GM23338 (cell line): ENCODE data around the gene CHCHD6. TPM values are rescaled to one million over a fixed set of nuclear protein-coding genes. Genes with fewer than 3 reads are reported as not detected.
"Not testable (repeated sequence)": the region's sequence is repeated elsewhere in the genome, so short reads cannot be mapped to it uniquely, and the experiment has no call there.

Experiments used
- ATAC-seq: fragments of 200-7000 bp; cut with Tn5 transposase; 3 replicates; pipeline ENCODE4 v1.9.1; 2020
- DNase-seq: peaks from one replicate; pipeline ENCODE4 v3.0.0-alpha.2; 2015; ENCODE audit warnings: low spot score
- H2AFZ ChIP-seq: fragments of 200-600 bp; sonication (generic); 2 replicates; pipeline ENCODE4 v1.8.0; 2016; ENCODE audit warnings: antibody characterized with exemption, mild to moderate bottlenecking, moderate library complexity
- H3F3A ChIP-seq: fragments of 200-600 bp; sonication (generic); replicated peaks from 2 replicates; pipeline ENCODE4 v1.8.0; 2017; ENCODE audit warnings: antibody characterized with exemption, mixed run types, low read depth
- H3K27ac ChIP-seq: fragments of 200-600 bp; sonication (generic); 2 replicates; pipeline ENCODE4 v1.6.1; 2016; ENCODE audit warnings: low read depth
- H3K27me3 ChIP-seq: fragments of 200-600 bp; sonication (generic); 2 replicates; pipeline ENCODE4 v1.8.0; 2016; ENCODE audit warnings: mild to moderate bottlenecking, mixed run types, moderate library complexity; ENCODE audit not compliant: insufficient read depth
- H3K36me3 ChIP-seq: fragments of 200-600 bp; sonication (generic); 2 replicates; pipeline ENCODE4 v1.8.0; 2016; ENCODE audit warnings: mild to moderate bottlenecking; ENCODE audit not compliant: insufficient read depth
- H3K4me1 ChIP-seq: fragments of 200-600 bp; sonication (generic); 2 replicates; pipeline ENCODE4 v1.8.0; 2016; ENCODE audit warnings: mild to moderate bottlenecking, moderate library complexity; ENCODE audit not compliant: insufficient read depth
- H3K4me2 ChIP-seq: fragments of 200-600 bp; sonication (generic); 2 replicates; pipeline ENCODE4 v1.7.1; 2017; ENCODE audit warnings: mixed run types
- H3K4me3 ChIP-seq: fragments of 200-600 bp; sonication (generic); 2 replicates; pipeline ENCODE4 v1.6.1; 2016; ENCODE audit warnings: mixed run types
- H3K79me2 ChIP-seq: fragments of 200-600 bp; sonication (generic); replicated peaks from 2 replicates; pipeline ENCODE4 v1.8.0; 2017; ENCODE audit warnings: mild to moderate bottlenecking; ENCODE audit not compliant: insufficient read depth
- H3K9me2 ChIP-seq: fragments of 200-600 bp; sonication (generic); 2 replicates; pipeline ENCODE4 v1.8.0; 2017; ENCODE audit not compliant: insufficient read depth
- H4K20me1 ChIP-seq: fragments of 200-600 bp; sonication (generic); replicated peaks from 2 replicates; pipeline ENCODE4 v1.8.0; 2017; ENCODE audit warnings: mild to moderate bottlenecking; ENCODE audit not compliant: insufficient read depth
- H3K27ac Mint-ChIP-seq: 2 replicates; pipeline ENCODE4 v1.8.0; 2020; ENCODE audit warnings: inconsistent platforms, mild to moderate bottlenecking, moderate library complexity, mixed read lengths
- H3K27me3 Mint-ChIP-seq: 3 replicates; pipeline ENCODE4 v1.8.0; 2022; ENCODE audit warnings: low read depth, mild to moderate bottlenecking, moderate library complexity, mixed read lengths, inconsistent platforms; ENCODE audit not compliant: insufficient read depth, poor library complexity
- H3K36me3 Mint-ChIP-seq: 3 replicates; pipeline ENCODE4 v1.8.0; 2021; ENCODE audit warnings: low read depth, mild to moderate bottlenecking, inconsistent platforms, moderate library complexity, mixed read lengths
- H3K4me1 Mint-ChIP-seq: 3 replicates; pipeline ENCODE4 v1.8.0; 2020; ENCODE audit warnings: mild to moderate bottlenecking, inconsistent platforms, mixed read lengths
- H3K4me3 Mint-ChIP-seq: 3 replicates; pipeline ENCODE4 v1.8.0; 2021; ENCODE audit warnings: moderate library complexity, mild to moderate bottlenecking, inconsistent platforms, mixed read lengths
- H3K9me3 Mint-ChIP-seq: 3 replicates; pipeline ENCODE4 v1.8.0; 2020; ENCODE audit warnings: moderate library complexity, mild to moderate bottlenecking, inconsistent platforms, mixed read lengths
- CREB1 ChIP-seq: fragments of 250-450 bp; sonication (Bioruptor Pico); IDR thresholded peaks from 2 replicates; pipeline ENCODE4 v1.5.0; 2020; ENCODE audit warnings: low read depth, mild to moderate bottlenecking, moderate library complexity
- JUNB ChIP-seq: IDR thresholded peaks from one replicate; pipeline ENCODE4 v1.6.1; 2016; ENCODE audit warnings: antibody characterized with exemption; ENCODE audit not compliant: unreplicated experiment
- NANOG ChIP-seq: IDR thresholded peaks from 2 replicates; pipeline ENCODE4 v1.6.1; 2016; ENCODE audit warnings: antibody characterized with exemption, borderline replicate concordance
- POLR2AphosphoS5 ChIP-seq: IDR thresholded peaks from 2 replicates; pipeline ENCODE4 v1.6.1; 2016; ENCODE audit warnings: antibody characterized with exemption, low read depth
- ZNF114 ChIP-seq: fragments of 250-450 bp; sonication (Bioruptor Pico); IDR thresholded peaks from 2 replicates; pipeline ENCODE4 v1.5.0; 2020; ENCODE audit warnings: mild to moderate bottlenecking, moderate library complexity
- ZNF331 ChIP-seq: fragments of 250-450 bp; sonication (Bioruptor Pico); IDR thresholded peaks from 2 replicates; pipeline ENCODE4 v1.5.0; 2020; ENCODE audit warnings: low read depth, mild to moderate bottlenecking, moderate library complexity
- polyA plus RNA-seq: library from polyadenylated mRNA; unstranded; fragments of >200 nt; fragmentation: Nextera tagmentation; extraction: Ambion mirVana; gene quantifications from 2 replicates; pipeline ENCODE4 v1.2.1, GENCODE V29; 2016
- total RNA-seq: library from RNA; depleted of rRNA; stranded (reverse); fragments of >200 nt; shearing (Covaris generic); gene quantifications from 2 replicates; pipeline ENCODE4 v1.2.3, GENCODE V29; 2014
- TF ChIP-seq, protein P1 (sequence below): fragments of 250-450 bp; sonication (Bioruptor Pico); IDR thresholded peaks from 2 replicates; pipeline ENCODE4 v1.5.0; 2020; ENCODE audit warnings: mild to moderate bottlenecking, moderate library complexity
- TF ChIP-seq, protein P2 (sequence below): IDR thresholded peaks from one replicate; pipeline ENCODE4 v1.6.1; 2018; ENCODE audit warnings: antibody characterized with exemption; ENCODE audit not compliant: unreplicated experiment
- TF ChIP-seq, protein P3 (sequence below): IDR thresholded peaks from 2 replicates; pipeline ENCODE4 v1.6.1; 2016; ENCODE audit warnings: antibody characterized with exemption
- TF ChIP-seq, protein P4 (sequence below), 2 experiments: fragments of 200-600 bp in 1 of 2; sonication (generic) in 1 of 2; conservative IDR thresholded peaks; 2 replicates each; pipeline versions ENCODE4 v1.5.1 to v1.6.1; 2016 to 2017; ENCODE audit warnings: antibody characterized with exemption in 2 of 2, low read depth in 2 of 2, mild to moderate bottlenecking in 2 of 2, moderate library complexity in 1 of 2

CHCHD6 gene
- total and polyA plus RNA-seq, 2 experiments from 2014 or later, result 28.8 to 43.0 TPM

DNA sequence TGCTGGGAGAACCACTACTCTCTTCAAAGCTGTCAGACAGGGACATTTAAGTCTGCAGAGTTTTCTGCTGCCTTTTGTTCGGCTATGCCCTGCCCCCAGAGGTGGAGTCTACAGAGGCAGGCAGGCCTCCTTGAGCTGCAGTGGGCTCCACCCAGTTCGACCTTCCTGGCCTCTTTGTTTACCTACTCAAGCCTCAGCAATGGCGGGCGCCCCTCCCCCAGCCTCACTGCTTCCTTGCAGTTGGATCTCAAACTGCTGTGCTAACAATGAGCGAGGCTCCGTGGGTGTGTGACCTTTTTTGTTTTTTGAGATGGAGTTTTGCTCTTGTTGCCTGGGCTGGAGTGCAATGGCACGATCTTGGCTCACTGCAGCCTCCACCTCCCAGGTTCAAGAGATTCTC, 87.3 kb downstream of the CHCHD6 start:
- H3K4me3 Mint-ChIP-seq, DNase-seq, H3K27ac ChIP-seq, ATAC-seq, H3K4me1 Mint-ChIP-seq, H3K9me2 ChIP-seq, H2AFZ ChIP-seq, H3K27ac Mint-ChIP-seq, H4K20me1 ChIP-seq, H3K27me3 ChIP-seq, H3K36me3 ChIP-seq, H3F3A ChIP-seq, H3K27me3 Mint-ChIP-seq, H3K4me2 ChIP-seq, H3K4me1 ChIP-seq, H3K4me3 ChIP-seq: not testable (repeated sequence)
- peaks cover 30% of the 10 kb centered on the region; the same call in 2 of the 3 replicates for H3K36me3 Mint-ChIP-seq
- H3K79me2 ChIP-seq, result peaks cover 22% of the 10 kb centered on the region; the same call in 1 of the 2 replicates
- H3K9me3 Mint-ChIP-seq, result peaks cover 35% of the 10 kb centered on the region

DNA sequence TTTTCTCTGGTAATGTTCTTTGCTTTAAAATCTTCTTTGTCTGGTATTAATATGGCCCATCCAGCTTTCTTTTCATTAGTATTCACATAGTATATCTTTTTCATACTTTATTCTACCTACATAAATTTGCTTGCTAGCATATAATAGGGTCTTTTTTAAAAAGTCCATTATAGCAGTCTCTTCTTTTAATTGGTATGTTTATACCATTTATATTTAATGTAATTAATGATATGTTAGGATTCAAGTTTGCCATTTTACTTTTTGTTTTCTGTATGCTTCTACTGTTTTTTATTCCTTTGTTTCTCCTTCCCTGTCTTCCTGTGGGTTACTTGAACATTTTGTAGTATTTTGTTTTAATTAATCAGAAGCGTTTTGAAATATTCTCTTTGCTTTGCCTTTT, 89.0 kb downstream of the CHCHD6 start:
- no peaks in the 10 kb centered on the region for H3K9me2 ChIP-seq
- Mint-ChIP-seq H3K27me3 (no peaks in the 10 kb centered on the region), H3K4me1 (peaks cover 8% of the 10 kb centered on the region; the same call in 2 of the 3 replicates), H3K9me3 (peaks cover 40% of the 10 kb centered on the region), H3K4me3 (no peak overlapping the region), H3K27ac (no peak overlapping the region), H3K36me3 (peaks cover 39% of the 10 kb centered on the region)
- peaks cover 22% of the 10 kb centered on the region; the same call in 1 of the 2 replicates for H3K79me2 ChIP-seq
- no peaks in the 10 kb centered on the region for H3F3A ChIP-seq
- no peaks in the 10 kb centered on the region for H3K36me3 ChIP-seq
- no peak overlapping the region for H3K4me2 ChIP-seq
- no peaks in the 10 kb centered on the region for H4K20me1 ChIP-seq
- no peaks in the 10 kb centered on the region for H3K27me3 ChIP-seq
- DNase-seq, result no peak
- no peak overlapping the region for H2AFZ ChIP-seq
- no peak for ATAC-seq
- H3K27ac ChIP-seq, result no peak overlapping the region
- H3K4me3 ChIP-seq, result no peak overlapping the region
- H3K4me1 ChIP-seq, result no peaks in the 10 kb centered on the region
- TF ChIP-seq, protein P1, sequence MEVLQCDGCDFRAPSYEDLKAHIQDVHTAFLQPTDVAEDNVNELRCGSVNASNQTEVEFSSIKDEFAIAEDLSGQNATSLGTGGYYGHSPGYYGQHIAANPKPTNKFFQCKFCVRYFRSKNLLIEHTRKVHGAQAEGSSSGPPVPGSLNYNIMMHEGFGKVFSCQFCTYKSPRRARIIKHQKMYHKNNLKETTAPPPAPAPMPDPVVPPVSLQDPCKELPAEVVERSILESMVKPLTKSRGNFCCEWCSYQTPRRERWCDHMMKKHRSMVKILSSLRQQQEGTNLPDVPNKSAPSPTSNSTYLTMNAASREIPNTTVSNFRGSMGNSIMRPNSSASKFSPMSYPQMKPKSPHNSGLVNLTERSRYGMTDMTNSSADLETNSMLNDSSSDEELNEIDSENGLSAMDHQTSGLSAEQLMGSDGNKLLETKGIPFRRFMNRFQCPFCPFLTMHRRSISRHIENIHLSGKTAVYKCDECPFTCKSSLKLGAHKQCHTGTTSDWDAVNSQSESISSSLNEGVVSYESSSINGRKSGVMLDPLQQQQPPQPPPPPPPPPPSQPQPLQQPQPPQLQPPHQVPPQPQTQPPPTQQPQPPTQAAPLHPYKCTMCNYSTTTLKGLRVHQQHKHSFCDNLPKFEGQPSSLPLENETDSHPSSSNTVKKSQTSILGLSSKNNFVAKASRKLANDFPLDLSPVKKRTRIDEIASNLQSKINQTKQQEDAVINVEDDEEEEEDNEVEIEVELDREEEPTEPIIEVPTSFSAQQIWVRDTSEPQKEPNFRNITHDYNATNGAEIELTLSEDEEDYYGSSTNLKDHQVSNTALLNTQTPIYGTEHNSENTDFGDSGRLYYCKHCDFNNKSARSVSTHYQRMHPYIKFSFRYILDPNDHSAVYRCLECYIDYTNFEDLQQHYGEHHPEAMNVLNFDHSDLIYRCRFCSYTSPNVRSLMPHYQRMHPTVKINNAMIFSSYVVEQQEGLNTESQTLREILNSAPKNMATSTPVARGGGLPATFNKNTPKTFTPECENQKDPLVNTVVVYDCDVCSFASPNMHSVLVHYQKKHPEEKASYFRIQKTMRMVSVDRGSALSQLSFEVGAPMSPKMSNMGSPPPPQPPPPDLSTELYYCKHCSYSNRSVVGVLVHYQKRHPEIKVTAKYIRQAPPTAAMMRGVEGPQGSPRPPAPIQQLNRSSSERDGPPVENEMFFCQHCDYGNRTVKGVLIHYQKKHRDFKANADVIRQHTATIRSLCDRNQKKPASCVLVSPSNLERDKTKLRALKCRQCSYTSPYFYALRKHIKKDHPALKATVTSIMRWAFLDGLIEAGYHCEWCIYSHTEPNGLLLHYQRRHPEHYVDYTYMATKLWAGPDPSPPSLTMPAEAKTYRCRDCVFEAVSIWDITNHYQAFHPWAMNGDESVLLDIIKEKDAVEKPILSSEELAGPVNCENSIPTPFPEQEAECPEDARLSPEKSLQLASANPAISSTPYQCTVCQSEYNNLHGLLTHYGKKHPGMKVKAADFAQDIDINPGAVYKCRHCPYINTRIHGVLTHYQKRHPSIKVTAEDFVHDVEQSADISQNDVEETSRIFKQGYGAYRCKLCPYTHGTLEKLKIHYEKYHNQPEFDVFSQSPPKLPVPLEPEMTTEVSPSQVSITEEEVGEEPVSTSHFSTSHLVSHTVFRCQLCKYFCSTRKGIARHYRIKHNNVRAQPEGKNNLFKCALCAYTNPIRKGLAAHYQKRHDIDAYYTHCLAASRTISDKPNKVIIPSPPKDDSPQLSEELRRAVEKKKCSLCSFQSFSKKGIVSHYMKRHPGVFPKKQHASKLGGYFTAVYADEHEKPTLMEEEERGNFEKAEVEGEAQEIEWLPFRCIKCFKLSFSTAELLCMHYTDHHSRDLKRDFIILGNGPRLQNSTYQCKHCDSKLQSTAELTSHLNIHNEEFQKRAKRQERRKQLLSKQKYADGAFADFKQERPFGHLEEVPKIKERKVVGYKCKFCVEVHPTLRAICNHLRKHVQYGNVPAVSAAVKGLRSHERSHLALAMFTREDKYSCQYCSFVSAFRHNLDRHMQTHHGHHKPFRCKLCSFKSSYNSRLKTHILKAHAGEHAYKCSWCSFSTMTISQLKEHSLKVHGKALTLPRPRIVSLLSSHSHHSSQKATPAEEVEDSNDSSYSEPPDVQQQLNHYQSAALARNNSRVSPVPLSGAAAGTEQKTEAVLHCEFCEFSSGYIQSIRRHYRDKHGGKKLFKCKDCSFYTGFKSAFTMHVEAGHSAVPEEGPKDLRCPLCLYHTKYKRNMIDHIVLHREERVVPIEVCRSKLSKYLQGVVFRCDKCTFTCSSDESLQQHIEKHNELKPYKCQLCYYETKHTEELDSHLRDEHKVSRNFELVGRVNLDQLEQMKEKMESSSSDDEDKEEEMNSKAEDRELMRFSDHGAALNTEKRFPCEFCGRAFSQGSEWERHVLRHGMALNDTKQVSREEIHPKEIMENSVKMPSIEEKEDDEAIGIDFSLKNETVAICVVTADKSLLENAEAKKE (CRISPR knock-in tag), result no peak
- TF ChIP-seq JUNB (no peak), NANOG (no peak), ZNF331 (CRISPR knock-in tag) (no peak), CREB1 (CRISPR knock-in tag) (no peak), ZNF114 (CRISPR knock-in tag) (no peak), POLR2AphosphoS5 (no peak)
- TF ChIP-seq, protein P2, sequence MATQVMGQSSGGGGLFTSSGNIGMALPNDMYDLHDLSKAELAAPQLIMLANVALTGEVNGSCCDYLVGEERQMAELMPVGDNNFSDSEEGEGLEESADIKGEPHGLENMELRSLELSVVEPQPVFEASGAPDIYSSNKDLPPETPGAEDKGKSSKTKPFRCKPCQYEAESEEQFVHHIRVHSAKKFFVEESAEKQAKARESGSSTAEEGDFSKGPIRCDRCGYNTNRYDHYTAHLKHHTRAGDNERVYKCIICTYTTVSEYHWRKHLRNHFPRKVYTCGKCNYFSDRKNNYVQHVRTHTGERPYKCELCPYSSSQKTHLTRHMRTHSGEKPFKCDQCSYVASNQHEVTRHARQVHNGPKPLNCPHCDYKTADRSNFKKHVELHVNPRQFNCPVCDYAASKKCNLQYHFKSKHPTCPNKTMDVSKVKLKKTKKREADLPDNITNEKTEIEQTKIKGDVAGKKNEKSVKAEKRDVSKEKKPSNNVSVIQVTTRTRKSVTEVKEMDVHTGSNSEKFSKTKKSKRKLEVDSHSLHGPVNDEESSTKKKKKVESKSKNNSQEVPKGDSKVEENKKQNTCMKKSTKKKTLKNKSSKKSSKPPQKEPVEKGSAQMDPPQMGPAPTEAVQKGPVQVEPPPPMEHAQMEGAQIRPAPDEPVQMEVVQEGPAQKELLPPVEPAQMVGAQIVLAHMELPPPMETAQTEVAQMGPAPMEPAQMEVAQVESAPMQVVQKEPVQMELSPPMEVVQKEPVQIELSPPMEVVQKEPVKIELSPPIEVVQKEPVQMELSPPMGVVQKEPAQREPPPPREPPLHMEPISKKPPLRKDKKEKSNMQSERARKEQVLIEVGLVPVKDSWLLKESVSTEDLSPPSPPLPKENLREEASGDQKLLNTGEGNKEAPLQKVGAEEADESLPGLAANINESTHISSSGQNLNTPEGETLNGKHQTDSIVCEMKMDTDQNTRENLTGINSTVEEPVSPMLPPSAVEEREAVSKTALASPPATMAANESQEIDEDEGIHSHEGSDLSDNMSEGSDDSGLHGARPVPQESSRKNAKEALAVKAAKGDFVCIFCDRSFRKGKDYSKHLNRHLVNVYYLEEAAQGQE, result no peak
- TF ChIP-seq, protein P3, sequence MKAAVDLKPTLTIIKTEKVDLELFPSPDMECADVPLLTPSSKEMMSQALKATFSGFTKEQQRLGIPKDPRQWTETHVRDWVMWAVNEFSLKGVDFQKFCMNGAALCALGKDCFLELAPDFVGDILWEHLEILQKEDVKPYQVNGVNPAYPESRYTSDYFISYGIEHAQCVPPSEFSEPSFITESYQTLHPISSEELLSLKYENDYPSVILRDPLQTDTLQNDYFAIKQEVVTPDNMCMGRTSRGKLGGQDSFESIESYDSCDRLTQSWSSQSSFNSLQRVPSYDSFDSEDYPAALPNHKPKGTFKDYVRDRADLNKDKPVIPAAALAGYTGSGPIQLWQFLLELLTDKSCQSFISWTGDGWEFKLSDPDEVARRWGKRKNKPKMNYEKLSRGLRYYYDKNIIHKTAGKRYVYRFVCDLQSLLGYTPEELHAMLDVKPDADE, result no peak
- TF ChIP-seq, protein P4, sequence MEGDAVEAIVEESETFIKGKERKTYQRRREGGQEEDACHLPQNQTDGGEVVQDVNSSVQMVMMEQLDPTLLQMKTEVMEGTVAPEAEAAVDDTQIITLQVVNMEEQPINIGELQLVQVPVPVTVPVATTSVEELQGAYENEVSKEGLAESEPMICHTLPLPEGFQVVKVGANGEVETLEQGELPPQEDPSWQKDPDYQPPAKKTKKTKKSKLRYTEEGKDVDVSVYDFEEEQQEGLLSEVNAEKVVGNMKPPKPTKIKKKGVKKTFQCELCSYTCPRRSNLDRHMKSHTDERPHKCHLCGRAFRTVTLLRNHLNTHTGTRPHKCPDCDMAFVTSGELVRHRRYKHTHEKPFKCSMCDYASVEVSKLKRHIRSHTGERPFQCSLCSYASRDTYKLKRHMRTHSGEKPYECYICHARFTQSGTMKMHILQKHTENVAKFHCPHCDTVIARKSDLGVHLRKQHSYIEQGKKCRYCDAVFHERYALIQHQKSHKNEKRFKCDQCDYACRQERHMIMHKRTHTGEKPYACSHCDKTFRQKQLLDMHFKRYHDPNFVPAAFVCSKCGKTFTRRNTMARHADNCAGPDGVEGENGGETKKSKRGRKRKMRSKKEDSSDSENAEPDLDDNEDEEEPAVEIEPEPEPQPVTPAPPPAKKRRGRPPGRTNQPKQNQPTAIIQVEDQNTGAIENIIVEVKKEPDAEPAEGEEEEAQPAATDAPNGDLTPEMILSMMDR (conservative IDR thresholded peaks at IDR 0.05; ENCODE audit: low read depth in 2 of 2), result no peak
